Esophagus squamous epithelium (tissue), 5 donors: ENCODE data around the gene HINT2. TPM values are rescaled to one million over a fixed set of nuclear protein-coding genes. Genes with fewer than 3 reads are reported as not detected.

Source experiments
- DNase-seq: peaks from one replicate; lab custom pipeline; 2025; lab: John Stamatoyannopoulos, UW
- H3K27ac ChIP-seq, 4 donors: fragments of 200-600 bp; sonication (generic); one replicate each; pipeline ENCODE4 v1.5.1; 2016 to 2019; ENCODE audit warnings: mild to moderate bottlenecking in 1 of 4
- H3K27me3 ChIP-seq, 4 donors: fragments of 200-600 bp; sonication (generic); 1 replicate in 3 of 4; 2 replicates in 1 of 4; pipeline versions ENCODE4 v1.5.1 to v1.6.0; 2017 to 2021; ENCODE audit warnings: antibody characterized with exemption in 1 of 4
- H3K36me3 ChIP-seq, 3 donors: fragments of 200-600 bp; sonication (generic); one replicate each; pipeline ENCODE4 v1.5.1; 2016 to 2019
- H3K4me1 ChIP-seq, 3 donors: fragments of 200-600 bp; sonication (generic); one replicate each; pipeline ENCODE4 v1.5.1; 2017 to 2019
- H3K4me3 ChIP-seq, 4 donors: fragments of 200-600 bp; sonication (generic); 1 replicate in 3 of 4; 2 replicates in 1 of 4; pipeline ENCODE4 v1.5.1; 2016 to 2019; ENCODE audit warnings: mild to moderate bottlenecking in 2 of 4, moderate library complexity in 1 of 4
- H3K9me3 ChIP-seq, 3 donors: fragments of 200-600 bp; sonication (generic); one replicate each; pipeline ENCODE4 v1.5.1; 2016 to 2019
- POLR2A ChIP-seq, 4 donors: fragments of 450-650 bp; IDR thresholded peaks; one replicate each; pipeline ENCODE4 v1.6.1; 2017; ENCODE audit warnings: antibody characterized with exemption in 4 of 4, mild to moderate bottlenecking in 4 of 4, moderate library complexity in 3 of 4
- WGBS, 2 donors: methylation state at CpG; one replicate each; pipeline ENCODE4 v1.1.5; 2018; 5-methylcytosine and 5-hydroxymethylcytosine counted together
- intact Hi-C: fragments of 100-400 bp; cut with DNase I; formaldehyde crosslinking; loops from one replicate; pipeline ENCODE4 v1.15.0; 2022
- total RNA-seq, 4 donors: library from RNA; depleted of rRNA; stranded (reverse); fragments of >200 nt; gene quantifications; one replicate each; pipeline ENCODE4 v1.1.0, GENCODE V29; 2016
- TF ChIP-seq, protein P1 (sequence below), 6 experiments: fragments of 450-650 bp in 4 of 6; fragments of 200-600 bp in 2 of 6; sonication (generic) in 2 of 6; IDR thresholded peaks; one replicate each; pipeline ENCODE4 v1.5.1; 2016 to 2019; ENCODE audit warnings: antibody characterized with exemption in 6 of 6, mild to moderate bottlenecking in 4 of 6, moderate library complexity in 4 of 6
- donor health status: DM: yes; HTN: yes; CAD: no.

HINT2 gene
- 10 to 100 TPM; 13.2 to 34.9 (median 19.5) TPM for total RNA-seq

DNA sequence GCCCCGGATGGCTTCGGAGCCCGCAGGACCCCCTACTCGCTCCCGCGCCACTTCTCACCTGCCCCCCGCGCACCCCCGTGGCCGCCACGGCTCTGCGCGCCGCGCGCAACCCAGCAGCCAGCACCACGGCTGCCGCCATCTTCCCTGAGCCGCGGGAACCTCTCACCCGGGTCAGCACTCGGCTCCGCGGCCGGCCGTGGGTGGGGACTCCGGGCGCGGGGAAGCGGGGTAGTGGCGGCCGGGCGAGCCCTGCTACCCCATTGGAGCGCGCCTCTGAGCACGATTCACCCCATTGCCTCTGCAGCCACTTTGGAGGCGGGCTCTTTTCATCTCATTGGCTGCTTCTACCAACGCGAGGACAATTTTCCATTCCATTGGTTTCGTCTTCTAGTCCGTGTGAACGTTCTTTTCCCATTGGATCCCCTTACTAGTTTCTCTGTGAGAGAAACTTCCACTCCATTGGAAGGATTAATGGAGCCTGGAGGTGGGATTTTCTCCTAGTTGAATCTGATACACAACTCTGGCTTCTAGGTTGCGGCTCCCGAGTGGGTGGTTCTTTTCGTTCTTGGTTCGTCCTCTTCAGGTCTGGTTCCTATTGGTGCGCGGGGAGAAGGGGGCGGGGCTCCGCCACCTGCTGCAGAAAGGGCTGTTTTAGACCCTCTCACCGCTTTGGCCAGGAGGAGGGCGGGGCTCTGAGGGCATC is at the start of gene HINT2:
HINT2 (minus strand) TSS at position 202 of the 703 bp plus-strand sequence; CDS start at position 139, 63 bp downstream.
- intact Hi-C loops = no loop called here
- H3K27ac ChIP-seq = peak within 1 kb of the TSS; percentile 92 to 99 (median 98)
- peak; percentile 86 for DNase-seq
- H3K9me3 ChIP-seq = no peaks in the 10 kb centered on the region
- H3K4me3 ChIP-seq = peak within 1 kb of the TSS; percentile 78 to 94 (median 92)
- 0% methylated on average over 10 to 15 of the region's 52 CpGs for WGBS, 2 donors
- peaks cover 0 to 2% (median 0%) of the 10 kb centered on the region in 3 donors for H3K36me3 ChIP-seq
- TF ChIP-seq, protein P1, sequence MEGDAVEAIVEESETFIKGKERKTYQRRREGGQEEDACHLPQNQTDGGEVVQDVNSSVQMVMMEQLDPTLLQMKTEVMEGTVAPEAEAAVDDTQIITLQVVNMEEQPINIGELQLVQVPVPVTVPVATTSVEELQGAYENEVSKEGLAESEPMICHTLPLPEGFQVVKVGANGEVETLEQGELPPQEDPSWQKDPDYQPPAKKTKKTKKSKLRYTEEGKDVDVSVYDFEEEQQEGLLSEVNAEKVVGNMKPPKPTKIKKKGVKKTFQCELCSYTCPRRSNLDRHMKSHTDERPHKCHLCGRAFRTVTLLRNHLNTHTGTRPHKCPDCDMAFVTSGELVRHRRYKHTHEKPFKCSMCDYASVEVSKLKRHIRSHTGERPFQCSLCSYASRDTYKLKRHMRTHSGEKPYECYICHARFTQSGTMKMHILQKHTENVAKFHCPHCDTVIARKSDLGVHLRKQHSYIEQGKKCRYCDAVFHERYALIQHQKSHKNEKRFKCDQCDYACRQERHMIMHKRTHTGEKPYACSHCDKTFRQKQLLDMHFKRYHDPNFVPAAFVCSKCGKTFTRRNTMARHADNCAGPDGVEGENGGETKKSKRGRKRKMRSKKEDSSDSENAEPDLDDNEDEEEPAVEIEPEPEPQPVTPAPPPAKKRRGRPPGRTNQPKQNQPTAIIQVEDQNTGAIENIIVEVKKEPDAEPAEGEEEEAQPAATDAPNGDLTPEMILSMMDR (IDR thresholded peaks at IDR 0.05) = peak in 1 of 6 experiments; percentile 5
- peak in 3 of 4 donors; percentile 32 to 96 (median 93) for TF ChIP-seq POLR2A (IDR thresholded peaks at IDR 0.05)
- peaks cover 11 to 49% (median 28%) of the 10 kb centered on the region in 3 donors for H3K4me1 ChIP-seq
- H3K27me3 ChIP-seq = no peaks in the 10 kb centered on the region

DNA sequence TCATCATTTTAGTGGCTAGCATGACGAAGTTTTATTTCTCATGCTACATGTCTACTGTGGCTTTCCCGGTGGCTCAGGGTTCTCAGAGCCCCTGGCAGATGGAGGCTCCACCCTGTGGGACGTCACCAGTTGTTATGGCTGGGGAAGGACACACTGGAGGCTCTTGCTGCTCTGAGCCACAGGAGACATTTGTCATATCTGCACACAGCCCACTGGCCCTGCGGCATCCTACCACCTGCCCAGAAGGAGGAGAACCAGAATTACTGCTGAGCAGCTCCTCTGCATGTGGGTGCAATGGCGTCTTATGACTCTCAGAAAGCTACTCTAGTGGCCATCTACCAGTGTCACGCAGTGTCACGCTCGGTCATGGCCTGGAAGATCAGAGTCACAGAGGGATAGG is 48.7 kb upstream of the HINT2 start:
- WGBS, 2 donors = 33 to 91% methylated on average over 4 of the region's 8 CpGs
- intact Hi-C loops = no loop called here
- TF ChIP-seq, protein P1 (IDR thresholded peaks at IDR 0.05) = no peak
- no peak for TF ChIP-seq POLR2A (IDR thresholded peaks at IDR 0.05)

DNA sequence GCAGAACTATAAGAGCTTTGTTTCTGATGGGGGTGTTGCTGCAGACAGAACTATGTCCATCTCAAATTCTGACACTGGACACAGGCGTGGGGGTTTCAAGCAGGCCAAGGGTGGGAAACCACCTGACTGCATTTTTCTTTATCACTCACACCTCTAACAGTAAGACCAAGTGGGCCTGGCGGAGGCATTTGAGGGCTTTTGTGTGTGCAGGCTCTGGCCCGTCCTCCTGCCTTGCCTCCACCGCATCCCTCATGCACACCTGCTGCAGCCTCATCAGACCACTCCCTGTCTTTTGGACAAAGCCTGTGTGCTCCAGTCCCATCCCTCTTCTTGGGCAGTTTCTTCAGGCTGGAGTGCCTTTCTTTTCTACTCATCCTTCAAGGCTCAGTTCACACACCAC is 47.5 kb upstream of the HINT2 start:
- TF ChIP-seq, protein P1 (IDR thresholded peaks at IDR 0.05) = no peak
- TF ChIP-seq POLR2A (IDR thresholded peaks at IDR 0.05) = no peak
- Histone ChIP-seq H3K36me3 (no peaks in the 10 kb centered on the region), H3K9me3 (no peaks in the 10 kb centered on the region), H3K27ac (no peak overlapping the region), H3K4me1 (no peaks in the 10 kb centered on the region), H3K27me3 (peaks cover 0 to 87% (median 0%) of the 10 kb centered on the region in 4 donors), H3K4me3 (no peak overlapping the region)
- WGBS, 2 donors = 64 to 83% methylated on average over 2 to 4 of the region's 4 CpGs
- no peak for DNase-seq
- intact Hi-C loops = no loop called here

More for the DNA sequence above, 48.7 kb upstream of the HINT2 start:
- H3K36me3 ChIP-seq = no peaks in the 10 kb centered on the region
- no peaks in the 10 kb centered on the region for H3K4me1 ChIP-seq
- H3K4me3 ChIP-seq = no peak overlapping the region
- no peak overlapping the region for H3K27ac ChIP-seq
- no peaks in the 10 kb centered on the region for H3K9me3 ChIP-seq
- H3K27me3 ChIP-seq = peaks cover 0 to 95% (median 0%) of the 10 kb centered on the region in 4 donors
- DNase-seq = no peak

DNA sequence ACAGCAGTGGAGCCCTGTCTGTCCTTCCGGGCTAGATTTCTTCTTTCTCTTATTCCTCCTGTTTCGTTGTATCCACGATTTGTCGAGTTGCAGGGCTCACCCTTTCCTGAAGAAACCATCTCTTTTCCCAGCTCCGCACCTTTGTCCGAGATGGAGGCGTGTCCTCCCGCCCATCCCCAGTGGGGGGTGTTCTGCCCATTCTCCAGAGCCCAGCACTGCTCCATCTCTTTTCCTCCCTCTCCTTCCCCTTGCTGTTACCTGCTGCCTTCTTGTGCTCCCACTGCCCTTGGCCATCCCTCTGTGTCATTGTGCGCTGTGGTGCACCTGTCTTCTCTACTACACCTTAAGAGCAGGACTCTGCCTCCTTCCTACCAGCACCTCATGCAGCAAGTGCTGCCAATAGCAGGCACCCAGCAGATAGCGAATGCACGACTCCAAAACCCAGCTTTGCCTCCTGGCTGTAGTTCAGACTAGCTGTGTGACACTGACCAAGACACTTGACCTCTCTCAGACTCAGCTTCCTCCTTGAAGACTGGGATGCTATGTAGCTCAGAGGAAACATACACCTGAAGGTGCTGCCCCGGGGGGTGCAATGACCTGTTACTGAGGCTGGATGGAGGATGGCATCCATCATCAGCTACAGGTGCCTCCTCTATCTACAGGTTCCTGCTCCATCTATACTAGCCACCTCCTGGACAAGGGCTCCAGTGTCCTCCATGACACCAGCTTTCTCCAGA is 46.5 kb upstream of the HINT2 start:
- Histone ChIP-seq H3K27me3 (peaks cover 0 to 86% (median 0%) of the 10 kb centered on the region in 4 donors), H3K27ac (no peak overlapping the region), H3K9me3 (no peaks in the 10 kb centered on the region), H3K36me3 (no peaks in the 10 kb centered on the region), H3K4me1 (no peaks in the 10 kb centered on the region), H3K4me3 (no peak overlapping the region)
- no peak for DNase-seq
- WGBS, 2 donors = 52 to 64% methylated on average over 11 to 12 of the region's 12 CpGs
- no peak for TF ChIP-seq POLR2A (IDR thresholded peaks at IDR 0.05)
- TF ChIP-seq, protein P1 (IDR thresholded peaks at IDR 0.05) = no peak
- intact Hi-C loops = no loop called here

DNA sequence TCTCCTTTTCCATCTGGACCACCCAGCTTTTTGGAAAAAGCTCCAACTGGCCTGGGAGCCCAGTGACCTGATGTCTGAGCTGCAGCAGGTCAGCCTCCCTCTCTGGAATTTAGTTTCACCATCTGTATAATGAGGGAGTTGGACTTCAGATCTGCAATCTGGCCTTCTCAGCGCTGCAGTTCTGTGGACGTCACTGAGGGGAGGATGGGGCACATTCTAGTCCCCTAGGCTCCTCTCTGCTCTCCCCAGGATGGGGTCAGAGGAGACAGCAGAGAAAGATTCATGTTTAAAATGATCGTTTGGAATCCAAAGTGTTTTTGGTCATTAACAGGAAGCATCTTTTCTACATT is 45.1 kb upstream of the HINT2 start:
- H3K36me3 ChIP-seq = no peaks in the 10 kb centered on the region
- H3K9me3 ChIP-seq = no peaks in the 10 kb centered on the region
- H3K27me3 ChIP-seq = peaks cover 0 to 89% (median 0%) of the 10 kb centered on the region in 4 donors
- H3K4me1 ChIP-seq = no peaks in the 10 kb centered on the region
- intact Hi-C loops = no loop called here
- H3K27ac ChIP-seq = no peak overlapping the region
- WGBS, 2 donors = 51 to 57% methylated on average over 3 of the region's 3 CpGs
- no peak for DNase-seq
- TF ChIP-seq POLR2A (IDR thresholded peaks at IDR 0.05) = no peak
- TF ChIP-seq, protein P1 (IDR thresholded peaks at IDR 0.05) = no peak
- no peak overlapping the region for H3K4me3 ChIP-seq
